OCI-LY1 (cell line): ENCODE results near the gene ANKRD53.

Experiments used
- H2AFZ ChIP-seq: fragments of 200-600 bp; sonication (generic), shearing (Covaris generic); 2 replicates; pipeline ENCODE4 v1.6.0; 2014; ENCODE audit warnings: antibody characterized with exemption, mild to moderate bottlenecking, low read length
- H3F3A ChIP-seq: fragments of 200-600 bp; sonication (generic), shearing (Covaris generic); 2 replicates; pipeline ENCODE4 v1.6.0; 2014; ENCODE audit warnings: mild to moderate bottlenecking, antibody characterized with exemption, low read length, moderate library complexity; ENCODE audit not compliant: insufficient read depth
- H3K27ac ChIP-seq: fragments of 200-600 bp; sonication (generic); 2 replicates; pipeline ENCODE4 v1.5.1; 2014; ENCODE audit warnings: low read length, mixed run types, mild to moderate bottlenecking, low read depth; ENCODE audit not compliant: poor library complexity, severe bottlenecking
- H3K27me3 ChIP-seq: fragments of 200-600 bp; sonication (generic); 2 replicates; pipeline ENCODE4 v1.6.0; 2014; ENCODE audit warnings: antibody characterized with exemption, mild to moderate bottlenecking, low read length, moderate library complexity; ENCODE audit not compliant: insufficient read depth
- H3K36me3 ChIP-seq: fragments of 200-600 bp; sonication (generic); 2 replicates; pipeline ENCODE4 v1.6.1; 2014; ENCODE audit warnings: mild to moderate bottlenecking, antibody characterized with exemption, low read length, moderate library complexity, mixed read lengths; ENCODE audit not compliant: insufficient read depth
- H3K4me1 ChIP-seq: fragments of 200-600 bp; sonication (generic); 2 replicates; pipeline ENCODE4 v1.5.1; 2014; ENCODE audit warnings: mild to moderate bottlenecking, low read length, moderate library complexity; ENCODE audit not compliant: insufficient read depth, severe bottlenecking
- H3K4me2 ChIP-seq: fragments of 200-600 bp; sonication (generic), shearing (Covaris generic); 2 replicates; pipeline ENCODE4 v1.6.1; 2014; ENCODE audit warnings: low read length
- H3K4me3 ChIP-seq: fragments of 200-600 bp; sonication (generic); 2 replicates; pipeline ENCODE4 v1.5.1; 2014; ENCODE audit warnings: low read length, low read depth, mild to moderate bottlenecking, mixed read lengths; ENCODE audit not compliant: poor library complexity, severe bottlenecking
- H3K79me2 ChIP-seq: fragments of 200-600 bp; shearing (Covaris generic); 2 replicates; pipeline ENCODE4 v1.6.1; 2016; ENCODE audit warnings: mixed run types, low read length, mixed read lengths; ENCODE audit not compliant: insufficient read depth
- H3K9ac ChIP-seq: fragments of 200-600 bp; sonication (generic), shearing (Covaris generic); 2 replicates; pipeline ENCODE4 v1.6.1; 2014; ENCODE audit warnings: mild to moderate bottlenecking, low read length, mixed read lengths
- H3K9me2 ChIP-seq: fragments of 200-600 bp; sonication (generic), shearing (Covaris generic); 2 replicates; pipeline ENCODE4 v1.6.1; 2014; ENCODE audit warnings: low read depth, mild to moderate bottlenecking, low read length, mixed read lengths
- H3K9me3 ChIP-seq: fragments of 200-600 bp; shearing (Covaris generic); 2 replicates; pipeline ENCODE4 v1.6.1; 2014; ENCODE audit warnings: low read length, mixed read lengths
- H4K20me1 ChIP-seq: fragments of 200-600 bp; sonication (generic), shearing (Covaris generic); 2 replicates; pipeline ENCODE4 v1.6.0; 2016; ENCODE audit warnings: mild to moderate bottlenecking, low read length; ENCODE audit not compliant: insufficient read depth
- EZH2 ChIP-seq: fragments of 200-600 bp; sonication (generic), shearing (Covaris generic); IDR thresholded peaks from 2 replicates; pipeline ENCODE4 v1.8.0; 2017; ENCODE audit warnings: borderline replicate concordance, mixed run types, mild to moderate bottlenecking, antibody characterized with exemption, low read length, moderate library complexity, mixed read lengths
- TF ChIP-seq, protein P1 (sequence below): fragments of 200-600 bp; sonication (generic), shearing (Covaris generic); IDR thresholded peaks from 2 replicates; pipeline ENCODE4 v1.5.1; 2017; ENCODE audit warnings: mild to moderate bottlenecking, antibody characterized with exemption, low read length, moderate library complexity, mixed read lengths

Gene ANKRD53

GRCh38 chr2:70939839-70940580, 38.4 kb upstream of the ANKRD53 start:
- Histone ChIP-seq H3K4me2 (no peak overlapping the region), H3K27me3 (no peaks in the 10 kb centered on the region; the same call in 1 of the 2 replicates), H3F3A (no peaks in the 10 kb centered on the region), H3K9me3 (no peaks in the 10 kb centered on the region), H3K9me2 (no peaks in the 10 kb centered on the region), H3K27ac (no peak overlapping the region), H4K20me1 (no peaks in the 10 kb centered on the region), H3K4me3 (no peak overlapping the region), H2AFZ (no peak overlapping the region), H3K36me3 (no peaks in the 10 kb centered on the region), H3K4me1 (no peaks in the 10 kb centered on the region), H3K9ac (no peak overlapping the region), H3K79me2 (no peaks in the 10 kb centered on the region)
- TF ChIP-seq, protein P1, sequence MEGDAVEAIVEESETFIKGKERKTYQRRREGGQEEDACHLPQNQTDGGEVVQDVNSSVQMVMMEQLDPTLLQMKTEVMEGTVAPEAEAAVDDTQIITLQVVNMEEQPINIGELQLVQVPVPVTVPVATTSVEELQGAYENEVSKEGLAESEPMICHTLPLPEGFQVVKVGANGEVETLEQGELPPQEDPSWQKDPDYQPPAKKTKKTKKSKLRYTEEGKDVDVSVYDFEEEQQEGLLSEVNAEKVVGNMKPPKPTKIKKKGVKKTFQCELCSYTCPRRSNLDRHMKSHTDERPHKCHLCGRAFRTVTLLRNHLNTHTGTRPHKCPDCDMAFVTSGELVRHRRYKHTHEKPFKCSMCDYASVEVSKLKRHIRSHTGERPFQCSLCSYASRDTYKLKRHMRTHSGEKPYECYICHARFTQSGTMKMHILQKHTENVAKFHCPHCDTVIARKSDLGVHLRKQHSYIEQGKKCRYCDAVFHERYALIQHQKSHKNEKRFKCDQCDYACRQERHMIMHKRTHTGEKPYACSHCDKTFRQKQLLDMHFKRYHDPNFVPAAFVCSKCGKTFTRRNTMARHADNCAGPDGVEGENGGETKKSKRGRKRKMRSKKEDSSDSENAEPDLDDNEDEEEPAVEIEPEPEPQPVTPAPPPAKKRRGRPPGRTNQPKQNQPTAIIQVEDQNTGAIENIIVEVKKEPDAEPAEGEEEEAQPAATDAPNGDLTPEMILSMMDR: no peak
- TF ChIP-seq EZH2: no peak

DNA sequence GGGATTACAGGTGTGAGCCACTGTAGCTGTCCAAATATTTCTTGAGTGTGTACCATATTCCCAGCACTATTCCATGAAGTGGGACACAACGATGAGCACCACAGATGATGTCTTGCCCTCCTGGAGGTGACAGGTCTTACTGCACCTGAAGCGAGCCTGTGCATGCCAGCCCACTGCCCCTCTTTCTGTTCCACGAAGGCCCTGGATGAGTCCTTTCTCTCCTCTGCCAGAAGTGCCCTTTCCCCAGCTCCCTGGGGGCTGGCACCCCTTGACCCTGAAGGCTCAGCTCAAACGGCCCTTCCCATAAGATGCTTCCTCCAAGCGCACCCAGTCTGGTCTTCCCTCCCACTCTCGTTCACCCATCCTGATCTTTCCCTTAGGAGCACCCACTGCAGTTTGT, 37.2 kb upstream of the ANKRD53 start:
- Histone ChIP-seq H3K9me2 (no peaks in the 10 kb centered on the region), H3F3A (no peaks in the 10 kb centered on the region), H3K4me3 (no peak overlapping the region), H3K4me2 (no peak overlapping the region), H3K4me1 (no peaks in the 10 kb centered on the region), H3K36me3 (no peaks in the 10 kb centered on the region), H4K20me1 (no peaks in the 10 kb centered on the region), H3K9ac (no peak overlapping the region), H2AFZ (no peak overlapping the region), H3K79me2 (no peaks in the 10 kb centered on the region), H3K27me3 (no peaks in the 10 kb centered on the region; the same call in 1 of the 2 replicates), H3K27ac (no peak overlapping the region), H3K9me3 (no peaks in the 10 kb centered on the region)
- TF ChIP-seq, protein P1: no peak
- TF ChIP-seq EZH2: no peak

- TF ChIP-seq, protein P1: no peak
- no peak for TF ChIP-seq EZH2
- H3K27ac ChIP-seq: no peak overlapping the region
- H3K9ac ChIP-seq: no peak overlapping the region
- no peak overlapping the region for H2AFZ ChIP-seq
- H3K4me2 ChIP-seq: no peak overlapping the region
- no peaks in the 10 kb centered on the region for H3K79me2 ChIP-seq
- H3F3A ChIP-seq: no peaks in the 10 kb centered on the region
- no peaks in the 10 kb centered on the region for H3K4me1 ChIP-seq
- H3K4me3 ChIP-seq: no peak overlapping the region
- H3K9me3 ChIP-seq: no peaks in the 10 kb centered on the region
- H4K20me1 ChIP-seq: no peaks in the 10 kb centered on the region
- no peaks in the 10 kb centered on the region for H3K9me2 ChIP-seq
- no peaks in the 10 kb centered on the region for H3K36me3 ChIP-seq
- no peaks in the 10 kb centered on the region; the same call in 1 of the 2 replicates for H3K27me3 ChIP-seq
Measured at GRCh38 chr2:70941701-70942100, 36.7 kb upstream of the ANKRD53 start.
